CD14-positive monocyte (primary cell): ENCODE measurements around the gene CLOCK. TPM values are rescaled to one million over a fixed set of nuclear protein-coding genes. Genes with fewer than 3 reads are reported as not detected.
A peak's percentile ranks its signal among the peaks of the same experiment; 100 is the strongest.

Experiments used
- DNase-seq, 3 donors: peaks; one replicate each; pipeline ENCODE4 v3.0.0-alpha.2; 2011 to 2022
- H2AFZ ChIP-seq: 2 replicates; pipeline ENCODE4 v1.6.0; 2012; ENCODE audit warnings: mild to moderate bottlenecking, low read depth, low read length, inconsistent platforms; ENCODE audit not compliant: insufficient read depth, poor library complexity, severe bottlenecking
- H3K27ac ChIP-seq, 2 donors: 1 replicate in 1 of 2; 2 replicates in 1 of 2; pipeline ENCODE4 v1.5.1; 2012 to 2013; ENCODE audit warnings: low read length in 2 of 2, control low read depth in 1 of 2, inconsistent platforms in 1 of 2, low read depth in 1 of 2, mild to moderate bottlenecking in 1 of 2
- H3K27me3 ChIP-seq, 2 donors: one replicate each; pipeline versions ENCODE4 v1.6.0 to v1.6.1; 2011 to 2013; ENCODE audit warnings: low read length in 2 of 2; ENCODE audit not compliant: control insufficient read depth in 2 of 2, insufficient read depth in 2 of 2
- H3K36me3 ChIP-seq, 2 donors: replicated peaks in 1 of 2; 1 replicate in 1 of 2; 2 replicates in 1 of 2; pipeline versions ENCODE4 v1.5.1 to v1.6.1; 2012 to 2013; ENCODE audit warnings: low read length in 2 of 2, control low read depth in 1 of 2, inconsistent platforms in 1 of 2, mild to moderate bottlenecking in 1 of 2; ENCODE audit not compliant: insufficient read depth in 2 of 2, control insufficient read depth in 1 of 2
- H3K4me1 ChIP-seq, 2 donors: 1 replicate in 1 of 2; 2 replicates in 1 of 2; pipeline versions ENCODE4 v1.5.1 to v1.6.1; 2012 to 2013; ENCODE audit warnings: low read length in 2 of 2, control low read depth in 1 of 2, inconsistent platforms in 1 of 2, mild to moderate bottlenecking in 1 of 2, moderate library complexity in 1 of 2; ENCODE audit not compliant: insufficient read depth in 2 of 2, control insufficient read depth in 1 of 2
- H3K4me2 ChIP-seq: replicated peaks from 2 replicates; pipeline ENCODE3; 2012; ENCODE audit warnings: low read length, moderate library complexity, mild to moderate bottlenecking; ENCODE audit not compliant: poor library complexity, severe bottlenecking; ENCODE audit errors: extremely low read depth
- H3K4me3 ChIP-seq, 3 experiments: fragments of 200-600 bp in 1 of 3; sonication (generic) in 1 of 3; replicated peaks in 1 of 3; 1 replicate in 2 of 3; 2 replicates in 1 of 3; pipeline ENCODE4 v1.5.1; 2011 to 2013; ENCODE audit warnings: low read length in 3 of 3, mild to moderate bottlenecking in 3 of 3, control low read depth in 2 of 3, low read depth in 2 of 3, inconsistent platforms in 1 of 3, moderate library complexity in 1 of 3
- H3K79me2 ChIP-seq: 2 replicates; pipeline ENCODE4 v1.6.0; 2012; ENCODE audit warnings: mild to moderate bottlenecking, control low read depth, inconsistent platforms, low read length, moderate library complexity; ENCODE audit not compliant: insufficient read depth
- H3K9ac ChIP-seq: 2 replicates; pipeline ENCODE4 v1.6.0; 2017; ENCODE audit warnings: low read length, mild to moderate bottlenecking; ENCODE audit not compliant: insufficient read depth, poor library complexity, severe bottlenecking
- H3K9me3 ChIP-seq, 2 donors: replicated peaks in 1 of 2; 1 replicate in 1 of 2; 2 replicates in 1 of 2; pipeline versions ENCODE4 v1.5.1 to v1.6.1; 2012 to 2013; ENCODE audit warnings: low read length in 2 of 2, control low read depth in 1 of 2; ENCODE audit not compliant: control insufficient read depth in 1 of 2, insufficient read depth in 1 of 2
- H4K20me1 ChIP-seq: 2 replicates; pipeline ENCODE4 v1.6.0; 2012; ENCODE audit warnings: mild to moderate bottlenecking, low read length, control low read depth, moderate library complexity; ENCODE audit not compliant: insufficient read depth
- H3K27ac Mint-ChIP-seq, 7 donors: one replicate each; pipeline ENCODE4 v1.8.0; 2020; ENCODE audit warnings: mild to moderate bottlenecking in 7 of 7, mixed read lengths in 7 of 7, moderate library complexity in 6 of 7, inconsistent platforms in 2 of 7
- H3K27me3 Mint-ChIP-seq, 3 donors: one replicate each; pipeline ENCODE4 v1.8.0; 2021 to 2022; ENCODE audit warnings: low read depth in 3 of 3, mild to moderate bottlenecking in 3 of 3, mixed read lengths in 3 of 3, moderate library complexity in 3 of 3, inconsistent platforms in 1 of 3
- H3K36me3 Mint-ChIP-seq, 2 donors: one replicate each; pipeline ENCODE4 v1.8.0; 2020; ENCODE audit warnings: mixed read lengths in 2 of 2, inconsistent platforms in 1 of 2, mild to moderate bottlenecking in 1 of 2
- H3K4me1 Mint-ChIP-seq: one replicate; pipeline ENCODE4 v1.8.0; 2020; ENCODE audit warnings: mild to moderate bottlenecking, mixed read lengths
- H3K4me3 Mint-ChIP-seq, 2 donors: one replicate each; pipeline ENCODE4 v1.8.0; 2020; ENCODE audit warnings: mild to moderate bottlenecking in 2 of 2, mixed read lengths in 2 of 2, moderate library complexity in 1 of 2
- H3K9me3 Mint-ChIP-seq, 7 donors: one replicate each; pipeline ENCODE4 v1.8.0; 2020 to 2022; ENCODE audit warnings: mixed read lengths in 7 of 7, mild to moderate bottlenecking in 6 of 7, moderate library complexity in 6 of 7, inconsistent platforms in 2 of 7
- CTCF ChIP-seq: fragments of 200-600 bp; IDR thresholded peaks from one replicate; pipeline ENCODE4 v1.8.0; 2022; ENCODE audit warnings: antibody characterized with exemption, mild to moderate bottlenecking
- WGBS: methylation state at CpG from one replicate; pipeline ENCODE4 v1.1.5; 2013; ENCODE audit warnings: missing lambda C conversion rate; ENCODE audit not compliant: insufficient coverage; 5-methylcytosine and 5-hydroxymethylcytosine counted together
- intact Hi-C, 2 donors: fragments of 100-400 bp; cut with micrococcal nuclease; formaldehyde crosslinking; loops; one replicate each; pipeline versions ENCODE4 v1.15.0 to v1.15.1; 2023
- polyA plus RNA-seq, 3 donors: library from polyadenylated mRNA; depleted of rRNA in 1 of 3; unstranded in 2 of 3; stranded (reverse) in 1 of 3; fragments of 300-500 nt in 2 of 3; fragments of >200 nt in 1 of 3; fragmentation: Illumina TruSeq in 2 of 3; gene quantifications; 1 replicate in 2 of 3; 2 replicates in 1 of 3; pipeline ENCODE4 v1.2.3, GENCODE V29; 2012 to 2021

CLOCK gene
- polyA plus RNA-seq, 3 donors, result 1.9 to 3.7 (median 2.9) TPM

DNA sequence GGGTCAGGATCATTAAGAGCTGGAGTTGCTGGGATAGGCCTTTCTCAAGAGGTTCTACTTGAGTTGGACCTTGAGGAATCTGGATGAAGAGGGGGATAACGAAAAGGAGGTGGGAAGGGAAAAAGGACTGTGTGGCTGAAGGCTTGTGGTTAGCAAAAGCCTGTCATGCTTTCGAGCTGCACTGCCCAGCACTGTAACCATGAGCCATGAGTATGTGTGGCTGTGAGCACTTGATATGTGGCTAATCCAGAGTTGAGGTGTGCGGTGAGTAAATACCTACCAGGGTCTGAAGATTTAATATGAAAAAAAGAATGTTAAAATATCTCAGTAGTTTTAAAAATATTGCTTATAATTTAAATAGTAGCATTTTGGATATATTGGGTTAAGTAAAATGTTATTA, 139.6 kb downstream of the CLOCK start:
- peaks cover 16% of the 10 kb centered on the region for H3K4me1 Mint-ChIP-seq
- Histone ChIP-seq H3K9ac (no peak overlapping the region), H3K27me3 (no peaks in the 10 kb centered on the region), H3K36me3 (peaks cover 40 to 84% of the 10 kb centered on the region in 2 donors), H3K4me3 (no peak overlapping the region), H4K20me1 (peaks cover 98% of the 10 kb centered on the region), H3K79me2 (peaks cover 100% of the 10 kb centered on the region), H3K27ac (peak overlapping the region in 1 of 2 donors; percentile 17), H3K9me3 (no peaks in the 10 kb centered on the region), H3K4me2 (no peak overlapping the region), H2AFZ (no peak overlapping the region), H3K4me1 (no peaks in the 10 kb centered on the region)
- no peak for TF ChIP-seq CTCF
- no peak for DNase-seq
- peaks cover 46 to 49% of the 10 kb centered on the region in 2 donors for H3K36me3 Mint-ChIP-seq
- WGBS, result 86% methylated on average over 2 of the region's 3 CpGs
- intact Hi-C loops, result loop anchor here in 1 of 2 donors (10.0 kb wide), 1 partner anchor 448 kb away; the partner anchor contains the start of gene EXOC1
- H3K9me3 Mint-ChIP-seq, result peaks cover 0 to 1% (median 0%) of the 10 kb centered on the region in 7 donors
- H3K27ac Mint-ChIP-seq, result peak overlapping the region in 4 of 7 donors; percentile 5 to 87 (median 44)
- no peaks in the 10 kb centered on the region for H3K27me3 Mint-ChIP-seq
- H3K4me3 Mint-ChIP-seq, result no peak overlapping the region

DNA sequence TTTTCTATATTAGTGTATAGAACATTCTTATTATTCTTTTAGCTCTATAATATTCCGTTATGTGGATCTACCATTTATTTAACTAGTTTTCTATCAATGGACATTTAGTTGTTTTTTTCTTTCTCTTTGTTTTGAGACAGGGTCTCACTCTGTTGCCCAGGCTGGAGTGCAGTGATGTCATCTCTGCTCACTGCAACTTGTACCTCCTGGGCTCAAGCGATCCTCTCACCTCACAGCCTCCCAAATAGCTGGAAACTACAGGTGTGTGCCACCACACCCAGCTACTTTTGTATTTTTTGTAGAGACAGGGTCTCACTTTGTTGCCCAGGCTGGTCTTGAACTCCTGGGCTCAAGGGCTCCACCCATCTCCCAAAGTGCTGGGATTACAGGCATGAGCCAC, 140.2 kb downstream of the CLOCK start:
- Mint-ChIP-seq H3K4me3 (no peak overlapping the region), H3K4me1 (peaks cover 16% of the 10 kb centered on the region), H3K9me3 (peaks cover 0 to 1% (median 0%) of the 10 kb centered on the region in 7 donors), H3K27me3 (no peaks in the 10 kb centered on the region), H3K27ac (peak overlapping the region; percentile 5 to 87 (median 38)), H3K36me3 (peaks cover 40 to 43% of the 10 kb centered on the region in 2 donors)
- DNase-seq, result no peak
- H3K9me3 ChIP-seq, result no peaks in the 10 kb centered on the region
- no peaks in the 10 kb centered on the region for H3K27me3 ChIP-seq
- H3K79me2 ChIP-seq, result peaks cover 99% of the 10 kb centered on the region
- no peaks in the 10 kb centered on the region for H3K4me1 ChIP-seq
- TF ChIP-seq CTCF, result no peak
- 100% methylated on average over 1 of the region's 2 CpGs for WGBS
- H4K20me1 ChIP-seq, result peaks cover 97% of the 10 kb centered on the region
- intact Hi-C loops, result loop anchor here in 1 of 2 donors (10.0 kb wide), 1 partner anchor 448 kb away; the partner anchor contains the start of gene EXOC1
- no peak overlapping the region for H3K4me3 ChIP-seq
- H3K27ac ChIP-seq, result peak overlapping the region in 1 of 2 donors; percentile 17
- H3K4me2 ChIP-seq, result no peak overlapping the region
- H2AFZ ChIP-seq, result no peak overlapping the region
- no peak overlapping the region for H3K9ac ChIP-seq
- peaks cover 35 to 82% of the 10 kb centered on the region in 2 donors for H3K36me3 ChIP-seq
